ENCODE data around the gene FKBP2.
A peak's percentile ranks its signal among the peaks of the same experiment; 100 is the strongest.

FKBP2 gene

GRCh38 chr11:64264371-64264852 lies 23.5 kb downstream of the FKBP2 start:
- no peak for DNase-seq (ENCODE audit: low read depth in 2 of 2)

GRCh38 chr11:64265176-64266160 lies 24.6 kb downstream of the FKBP2 start:
- DNase-seq (ENCODE audit: low read depth in 2 of 2): no peak

GRCh38 chr11:64266339-64266738 lies 25.4 kb downstream of the FKBP2 start:
- DNase-seq (ENCODE audit: low read depth in 2 of 2): no peak

- DNase-seq (ENCODE audit: low read depth in 2 of 2): no peak
These were observed 26.5 kb downstream of the FKBP2 start for GRCh38 chr11:64267207-64267945.

GRCh38 chr11:64268025-64268892 lies 27.4 kb downstream of the FKBP2 start:
- DNase-seq (ENCODE audit: low read depth in 2 of 2): no peak

- DNase-seq (ENCODE audit: low read depth in 2 of 2): peak in 1 of 2 donors; percentile 22
These were observed 28.1 kb downstream of the FKBP2 start for GRCh38 chr11:64268893-64269539.

GRCh38 chr11:64269540-64270220 lies 28.8 kb downstream of the FKBP2 start:
- DNase-seq (ENCODE audit: low read depth in 2 of 2): peak; percentile 91 to 97

- DNase-seq (ENCODE audit: low read depth in 2 of 2): no peak
These were observed 34.3 kb downstream of the FKBP2 start for GRCh38 chr11:64275031-64275800.

GRCh38 chr11:64275841-64276240 lies 34.9 kb downstream of the FKBP2 start:
- no peak for DNase-seq (ENCODE audit: low read depth in 2 of 2)

- no peak for DNase-seq (ENCODE audit: low read depth in 2 of 2)
These were observed 35.9 kb downstream of the FKBP2 start for GRCh38 chr11:64276653-64277431.

- DNase-seq (ENCODE audit: low read depth in 2 of 2): no peak
These were observed 37.8 kb downstream of the FKBP2 start for GRCh38 chr11:64278576-64279190.

GRCh38 chr11:64281957-64282770 lies 41.3 kb downstream of the FKBP2 start:
- no peak for DNase-seq (ENCODE audit: low read depth in 2 of 2)

- DNase-seq (ENCODE audit: low read depth in 2 of 2): no peak
These were observed 42.2 kb downstream of the FKBP2 start for GRCh38 chr11:64283092-64283491.

- peak; percentile 83 to 88 for DNase-seq (ENCODE audit: low read depth in 2 of 2)
These were observed 43.4 kb downstream of the FKBP2 start, which contains the start of gene BAD for GRCh38 chr11:64284048-64284961. Gene BAD (minus strand): TSS chr11:64284665. CDS start chr11:64284368, 297 bp downstream.

- peak; percentile 71 to 93 for DNase-seq (ENCODE audit: low read depth in 2 of 2)
These were observed 44.3 kb downstream of the FKBP2 start, which contains the start of gene GPR137 for GRCh38 chr11:64284962-64285884. Gene GPR137 (plus strand): TSS chr11:64285848. CDS start chr11:64286525, 677 bp downstream.

All from stimulated activated CD4-positive, alpha-beta T cell treated with anti-CD3 and anti-CD28 coated beads, Interleukin-1b, Interleukin-23, amount 100 ng/mL, for 1 hour (primary cell).